SK-N-SH (cell line): ENCODE measurements around the gene KCNN3. TPM values are rescaled to one million over a fixed set of nuclear protein-coding genes. Genes with fewer than 3 reads are reported as not detected.
A peak's percentile ranks its signal among the peaks of the same experiment; 100 is the strongest.

Experiments
- CTCF ChIA-PET: fragments of 300-600, 350-600 bp; formaldehyde crosslinking; extraction: SDS; loops from one replicate; lab custom pipeline; 2021; lab: Yijun Ruan, JAX
- POLR2A ChIA-PET: fragments of 350-600 bp; sonication (Branson Sonifier 250); formaldehyde crosslinking; extraction: SDS; loops from one replicate; lab custom pipeline; 2020; ENCODE audit warnings: antibody characterized with exemption, inconsistent platforms; lab: Yijun Ruan, JAX
- DNase-seq: peaks from one replicate; pipeline ENCODE4 v3.0.0; 2012
- H2AFZ ChIP-seq: fragments of 200-600 bp; sonication (generic); 2 replicates; pipeline ENCODE4 v1.8.1; 2016; ENCODE audit warnings: antibody characterized with exemption, mild to moderate bottlenecking, low read depth
- H3F3A ChIP-seq: fragments of 200-600 bp; sonication (generic); replicated peaks from 2 replicates; pipeline ENCODE3; 2016; ENCODE audit warnings: antibody characterized with exemption, mild to moderate bottlenecking; ENCODE audit not compliant: insufficient read depth
- H3K27ac ChIP-seq, 2 experiments: fragments of 200-500 bp in 1 of 2; fragments of 200-600 bp in 1 of 2; sonication (Bioruptor generic) in 1 of 2; sonication (generic), shearing (Covaris generic) in 1 of 2; 2 replicates each; pipeline versions ENCODE4 v1.5.1 to v1.6.1; 2014 to 2016; ENCODE audit warnings: low read depth in 2 of 2, inconsistent platforms in 1 of 2, low read length in 1 of 2, mild to moderate bottlenecking in 1 of 2, mixed read lengths in 1 of 2
- H3K27me3 ChIP-seq: fragments of 200-600 bp; sonication (generic), shearing (Covaris generic); 2 replicates; pipeline ENCODE4 v1.6.1; 2016; ENCODE audit warnings: mixed run types; ENCODE audit not compliant: insufficient read depth
- H3K36me3 ChIP-seq, 2 experiments: fragments of 200-500 bp in 1 of 2; fragments of 200-600 bp in 1 of 2; sonication (Bioruptor generic) in 1 of 2; sonication (generic) in 1 of 2; replicated peaks in 1 of 2; 2 replicates each; pipeline versions ENCODE3 to v1.5.1; 2014 to 2016; ENCODE audit warnings: low read length in 1 of 2, mild to moderate bottlenecking in 1 of 2; ENCODE audit not compliant: insufficient read depth in 2 of 2, control insufficient read depth in 1 of 2
- H3K4me1 ChIP-seq, 2 experiments: fragments of 200-500 bp in 1 of 2; fragments of 200-600 bp in 1 of 2; sonication (Bioruptor generic) in 1 of 2; sonication (generic), shearing (Covaris generic) in 1 of 2; 2 replicates each; pipeline versions ENCODE4 v1.5.1 to v1.6.1; 2014 to 2016; ENCODE audit warnings: low read depth in 1 of 2, low read length in 1 of 2, mixed run types in 1 of 2; ENCODE audit not compliant: insufficient read depth in 2 of 2, control insufficient read depth in 1 of 2
- H3K4me2 ChIP-seq: fragments of 200-600 bp; sonication (generic), shearing (Covaris generic); 2 replicates; pipeline ENCODE4 v1.6.1; 2017; ENCODE audit warnings: mixed run types
- H3K4me3 ChIP-seq, 2 experiments: fragments of 200-500 bp in 1 of 2; fragments of 200-600 bp in 1 of 2; sonication (Bioruptor generic) in 1 of 2; sonication (generic), shearing (Covaris generic) in 1 of 2; 2 replicates each; pipeline versions ENCODE4 v1.5.1 to v1.8.1; 2014 to 2016; ENCODE audit warnings: low read depth in 2 of 2, inconsistent platforms in 1 of 2, low read length in 1 of 2, mild to moderate bottlenecking in 1 of 2, mixed read lengths in 1 of 2, moderate library complexity in 1 of 2
- H3K79me2 ChIP-seq: fragments of 200-600 bp; sonication (generic); 2 replicates; pipeline ENCODE4 v1.8.1; 2017; ENCODE audit warnings: mild to moderate bottlenecking; ENCODE audit not compliant: insufficient read depth
- H3K9ac ChIP-seq: fragments of 200-600 bp; sonication (generic); 2 replicates; pipeline ENCODE4 v1.6.1; 2017; ENCODE audit warnings: mixed run types
- H3K9me2 ChIP-seq: fragments of 200-600 bp; sonication (generic); 2 replicates; pipeline ENCODE4 v1.6.1; 2017; ENCODE audit warnings: mixed run types
- H3K9me3 ChIP-seq: fragments of 200-600 bp; sonication (generic); 2 replicates; pipeline ENCODE4 v1.6.1; 2017; ENCODE audit warnings: mixed run types, mild to moderate bottlenecking, moderate library complexity
- H4K20me1 ChIP-seq: fragments of 200-600 bp; sonication (generic); 2 replicates; pipeline ENCODE4 v1.6.1; 2017; ENCODE audit warnings: mild to moderate bottlenecking, mixed run types; ENCODE audit not compliant: insufficient read depth
- ELF1 ChIP-seq: IDR thresholded peaks from 2 replicates; pipeline ENCODE4 v1.4.0; 2012
- GATA2 ChIP-seq: sonication (generic); formaldehyde crosslinking; IDR thresholded peaks from 2 replicates; pipeline ENCODE4 v1.5.0; 2020; ENCODE audit warnings: mild to moderate bottlenecking, missing genetic modification reagents
- IRF3 ChIP-seq: fragments of 150-350 bp; IDR thresholded peaks from 2 replicates; pipeline ENCODE4 v1.6.1; 2016; ENCODE audit warnings: mild to moderate bottlenecking, low read depth, low read length
- JUND ChIP-seq: IDR thresholded peaks from 2 replicates; pipeline ENCODE4 v1.4.0; 2012
- NFIC ChIP-seq: IDR thresholded peaks from 2 replicates; pipeline ENCODE4 v1.4.0; 2012; ENCODE audit warnings: borderline replicate concordance
- POLR2AphosphoS5 ChIP-seq: IDR thresholded peaks from 2 replicates; pipeline ENCODE4 v1.6.1; 2012; ENCODE audit warnings: low read depth, low read length
- RAD21 ChIP-seq: IDR thresholded peaks from 2 replicates; pipeline ENCODE4 v1.6.1; 2012; ENCODE audit warnings: mild to moderate bottlenecking, low read length
- REST ChIP-seq: IDR thresholded peaks from 2 replicates; pipeline ENCODE4 v1.6.1; 2012; ENCODE audit warnings: mild to moderate bottlenecking, low read depth, low read length, moderate library complexity
- RFX5 ChIP-seq: IDR thresholded peaks from 2 replicates; pipeline ENCODE4 v1.6.1; 2012; ENCODE audit warnings: mild to moderate bottlenecking, improper control_type of control experiment, low read length
- SMC3 ChIP-seq: IDR thresholded peaks from 2 replicates; pipeline ENCODE4 v1.6.1; 2012; ENCODE audit warnings: low read depth, low read length, improper control_type of control experiment
- TAF1 ChIP-seq: IDR thresholded peaks from 2 replicates; pipeline ENCODE4 v1.6.1; 2012; ENCODE audit warnings: low read depth, mild to moderate bottlenecking, low read length, moderate library complexity, borderline replicate concordance
- USF2 ChIP-seq: fragments of 150-350 bp; IDR thresholded peaks from 2 replicates; pipeline ENCODE4 v1.6.1; 2017; ENCODE audit warnings: antibody characterized with exemption, low read length, low read depth, borderline replicate concordance
- WGBS: methylation state at CpG from one replicate; pipeline ENCODE4 v1.1.6; 2017; ENCODE audit warnings: low lambda C conversion rate; 5-methylcytosine and 5-hydroxymethylcytosine counted together
- polyA plus RNA-seq, 3 experiments: library from polyadenylated mRNA; depleted of rRNA; stranded (reverse); fragments of >200 nt; gene quantifications; 2 replicates each; pipeline ENCODE4 v1.2.3, GENCODE V29; 2012

Gene KCNN3
- polyA plus RNA-seq, 1 of the 3 experiments (the other 2 are of a cell fraction): 0.16 TPM

GRCh38 chr1:154808261-154808908 is 61.7 kb downstream of the KCNN3 start:
- H3K9me3 ChIP-seq: no peaks in the 10 kb centered on the region
- peaks cover 38% of the 10 kb centered on the region for H3K27me3 ChIP-seq
- H3K9ac ChIP-seq: no peak overlapping the region
- no peak overlapping the region for H3K4me2 ChIP-seq
- no peaks in the 10 kb centered on the region for H3K36me3 ChIP-seq
- H3K4me1 ChIP-seq: peaks cover 0 to 47% of the 10 kb centered on the region in 2 experiments; a peak in 2 of 4 replicates
- TF ChIP-seq RFX5 (no peak), GATA2 (CRISPR knock-in tag) (peak; percentile 75)
- H4K20me1 ChIP-seq: no peaks in the 10 kb centered on the region
- H3K9me2 ChIP-seq: no peaks in the 10 kb centered on the region
- no peaks in the 10 kb centered on the region for H3K79me2 ChIP-seq
- no peak overlapping the region for H3K27ac ChIP-seq
- H3F3A ChIP-seq: no peaks in the 10 kb centered on the region
- no peak overlapping the region for H3K4me3 ChIP-seq
- WGBS: 58% methylated on average over 12 of the region's 12 CpGs
- POLR2A ChIA-PET: no interaction called here
- CTCF ChIA-PET: interaction anchor here (0.9 to 3.1 kb wide), 5 partner anchors 11 to 70 kb away, joined by 3 to 17 read pairs (median 4); no protein-coding TSS in a partner anchor
- no peak overlapping the region for H2AFZ ChIP-seq
- peak; percentile 61 for DNase-seq

- no peak for DNase-seq
- H3K9me2 ChIP-seq: no peaks in the 10 kb centered on the region
- H4K20me1 ChIP-seq: no peaks in the 10 kb centered on the region
- TF ChIP-seq JUND (no peak), REST (no peak), POLR2AphosphoS5 (no peak), USF2 (no peak), NFIC (no peak), SMC3 (no peak), IRF3 (no peak), ELF1 (no peak), RAD21 (no peak), TAF1 (no peak), GATA2 (CRISPR knock-in tag) (no peak)
- CTCF ChIA-PET: interaction anchor here (0.9 to 4.1 kb wide), 6 partner anchors 11 to 137 kb away, joined by 3 to 29 read pairs (median 6); no protein-coding TSS in a partner anchor
- H3K27me3 ChIP-seq: peaks cover 40% of the 10 kb centered on the region
- H3K9ac ChIP-seq: no peak overlapping the region
- H3K79me2 ChIP-seq: no peaks in the 10 kb centered on the region
- peaks cover 0 to 54% of the 10 kb centered on the region in 2 experiments; a peak in 2 of 4 replicates for H3K4me1 ChIP-seq
- no peak overlapping the region for H3K27ac ChIP-seq
- POLR2A ChIA-PET: no interaction called here
- H3K9me3 ChIP-seq: no peaks in the 10 kb centered on the region
- no peaks in the 10 kb centered on the region for H3K36me3 ChIP-seq
- no peaks in the 10 kb centered on the region for H3F3A ChIP-seq
- no peak overlapping the region for H2AFZ ChIP-seq
- WGBS: 69% methylated on average over 12 of the region's 12 CpGs
- H3K4me3 ChIP-seq: no peak overlapping the region
- H3K4me2 ChIP-seq: no peak overlapping the region
These were observed 63.0 kb downstream of the KCNN3 start for GRCh38 chr1:154807048-154807591.
